HEK293 (cell line): ENCODE measurements around the gene HYDIN.

Source experiments
- CTCF ChIA-PET: fragments of 350-600 bp; formaldehyde crosslinking; extraction: SDS; loops from one replicate; lab custom pipeline; 2021; ENCODE audit warnings: antibody characterized with exemption; lab: Yijun Ruan, JAX
- POLR2A ChIA-PET: fragments of 300-600 bp; formaldehyde crosslinking; extraction: SDS; loops from one replicate; lab custom pipeline; 2020; ENCODE audit warnings: antibody characterized with exemption, inconsistent platforms; lab: Yijun Ruan, JAX
- H3K27ac ChIP-seq: fragments of 200-500 bp; sonication (Bioruptor generic); 2 replicates; pipeline ENCODE4 v1.5.1; 2014; ENCODE audit warnings: low read depth, low read length, control low read depth, inconsistent platforms; ENCODE audit errors: extremely low read depth
- H3K36me3 ChIP-seq, 2 experiments: fragments of 200-500 bp in 1 of 2; sonication (Bioruptor generic) in 1 of 2; 1 replicate in 1 of 2; 2 replicates in 1 of 2; pipeline ENCODE4 v1.5.1; 2014 to 2017; ENCODE audit warnings: inconsistent platforms in 2 of 2, low read length in 2 of 2; ENCODE audit not compliant: control insufficient read depth in 2 of 2, insufficient read depth in 1 of 2
- H3K4me1 ChIP-seq: fragments of 200-500 bp; sonication (Bioruptor generic); 2 replicates; pipeline ENCODE4 v1.5.1; 2014; ENCODE audit warnings: mild to moderate bottlenecking, low read length, inconsistent platforms; ENCODE audit not compliant: control insufficient read depth, insufficient read depth
- H3K4me3 ChIP-seq: 2 replicates; pipeline ENCODE4 v1.5.1; 2011; ENCODE audit warnings: low read depth, mild to moderate bottlenecking, control low read depth, low read length, moderate library complexity
- H3K9me3 ChIP-seq: fragments of 200-500 bp; sonication (Bioruptor generic); 2 replicates; pipeline ENCODE4 v1.5.1; 2014; ENCODE audit warnings: low read depth, low read length, inconsistent platforms; ENCODE audit not compliant: control insufficient read depth, insufficient read depth
- AEBP2 ChIP-seq: fragments of 450-650 bp; formaldehyde crosslinking; IDR thresholded peaks from 2 replicates; pipeline ENCODE4 v1.5.1; 2016; ENCODE audit warnings: missing biosample characterization, missing genetic modification characterization, borderline replicate concordance
- GFI1B ChIP-seq: fragments of 450-650 bp; formaldehyde crosslinking; IDR thresholded peaks from 2 replicates; pipeline ENCODE4 v1.5.1; 2016; ENCODE audit warnings: missing biosample characterization, missing genetic modification characterization
- GLI2 ChIP-seq: fragments of 450-650 bp; formaldehyde crosslinking; IDR thresholded peaks from 2 replicates; pipeline ENCODE4; 2017; ENCODE audit warnings: missing biosample characterization, missing genetic modification characterization, low read depth, borderline replicate concordance
- KLF7 ChIP-seq: fragments of 450-650 bp; formaldehyde crosslinking; IDR thresholded peaks from 2 replicates; pipeline ENCODE4 v1.5.1; 2016; ENCODE audit warnings: missing biosample characterization, missing genetic modification characterization, borderline replicate concordance
- OSR2 ChIP-seq: fragments of 450-650 bp; formaldehyde crosslinking; IDR thresholded peaks from 2 replicates; pipeline ENCODE4 v1.5.1; 2016; ENCODE audit warnings: missing biosample characterization, missing genetic modification characterization
- PRDM1 ChIP-seq: fragments of 450-650 bp; formaldehyde crosslinking; IDR thresholded peaks from 2 replicates; pipeline ENCODE4; 2016; ENCODE audit warnings: missing biosample characterization, missing genetic modification characterization
- SALL2 ChIP-seq: fragments of 450-650 bp; formaldehyde crosslinking; IDR thresholded peaks from 2 replicates; pipeline ENCODE4 v1.5.0; 2017; ENCODE audit warnings: missing biosample characterization, mild to moderate bottlenecking, missing genetic modification characterization, borderline replicate concordance
- SCRT1 ChIP-seq: fragments of 450-650 bp; formaldehyde crosslinking; IDR thresholded peaks from 2 replicates; pipeline ENCODE4 v1.5.1; 2016; ENCODE audit warnings: missing biosample characterization, missing genetic modification characterization, borderline replicate concordance
- TCF7L2 ChIP-seq: IDR thresholded peaks from 2 replicates; pipeline ENCODE4 v1.6.1; 2011; ENCODE audit warnings: low read depth, mild to moderate bottlenecking, inconsistent platforms, low read length, moderate library complexity, borderline replicate concordance
- ZBTB48 ChIP-seq: fragments of 450-650 bp; formaldehyde crosslinking; IDR thresholded peaks from 2 replicates; pipeline ENCODE4 v1.5.1; 2016; ENCODE audit warnings: missing biosample characterization, missing genetic modification characterization
- ZFP3 ChIP-seq: fragments of 450-650 bp; formaldehyde crosslinking; IDR thresholded peaks from 2 replicates; pipeline ENCODE4 v1.5.1; 2016; ENCODE audit warnings: low read depth, missing biosample characterization, missing genetic modification characterization
- ZNF10 ChIP-seq: fragments of 450-650 bp; formaldehyde crosslinking; IDR thresholded peaks from 2 replicates; pipeline ENCODE4 v1.5.1; 2017; ENCODE audit warnings: missing biosample characterization, missing genetic modification characterization
- ZNF114 ChIP-seq: fragments of 450-650 bp; formaldehyde crosslinking; IDR thresholded peaks from 2 replicates; pipeline ENCODE4 v1.5.0; 2017; ENCODE audit warnings: missing biosample characterization, missing genetic modification characterization
- ZNF16 ChIP-seq: fragments of 450-650 bp; formaldehyde crosslinking; IDR thresholded peaks from 2 replicates; pipeline ENCODE4 v1.5.1; 2016; ENCODE audit warnings: low read depth, missing biosample characterization, missing genetic modification characterization
- ZNF174 ChIP-seq: fragments of 450-650 bp; formaldehyde crosslinking; IDR thresholded peaks from 2 replicates; pipeline ENCODE4 v1.5.0; 2017; ENCODE audit warnings: missing biosample characterization, mild to moderate bottlenecking, missing genetic modification characterization
- ZNF211 ChIP-seq: fragments of 450-650 bp; formaldehyde crosslinking; IDR thresholded peaks from 2 replicates; pipeline ENCODE4 v1.5.1; 2016; ENCODE audit warnings: low read depth, missing biosample characterization, missing genetic modification characterization
- ZNF214 ChIP-seq: fragments of 450-650 bp; formaldehyde crosslinking; IDR thresholded peaks from 2 replicates; pipeline ENCODE4 v1.5.1; 2017; ENCODE audit warnings: missing biosample characterization, mild to moderate bottlenecking, missing genetic modification characterization, borderline replicate concordance
- ZNF24 ChIP-seq: fragments of 450-650 bp; formaldehyde crosslinking; IDR thresholded peaks from 2 replicates; pipeline ENCODE4 v1.5.1; 2016; ENCODE audit warnings: missing biosample characterization, missing genetic modification characterization
- ZNF266 ChIP-seq: fragments of 450-650 bp; formaldehyde crosslinking; IDR thresholded peaks from 2 replicates; pipeline ENCODE4 v1.5.1; 2016; ENCODE audit warnings: missing biosample characterization, missing genetic modification characterization, low read depth
- ZNF302 ChIP-seq: fragments of 450-650 bp; formaldehyde crosslinking; IDR thresholded peaks from 2 replicates; pipeline ENCODE4 v1.5.1; 2016; ENCODE audit warnings: missing biosample characterization, missing genetic modification characterization, low read depth
- ZNF350 ChIP-seq: fragments of 450-650 bp; formaldehyde crosslinking; IDR thresholded peaks from 2 replicates; pipeline ENCODE4 v1.5.0; 2017; ENCODE audit warnings: missing biosample characterization, mild to moderate bottlenecking, missing genetic modification characterization
- ZNF394 ChIP-seq: fragments of 450-650 bp; formaldehyde crosslinking; IDR thresholded peaks from 2 replicates; pipeline ENCODE4 v1.5.1; 2016; ENCODE audit warnings: missing biosample characterization, missing genetic modification characterization, mild to moderate bottlenecking, moderate library complexity, borderline replicate concordance
- ZNF473 ChIP-seq: fragments of 450-650 bp; formaldehyde crosslinking; IDR thresholded peaks from 2 replicates; pipeline ENCODE4 v1.5.1; 2017; ENCODE audit warnings: missing biosample characterization, missing genetic modification characterization
- ZNF514 ChIP-seq: fragments of 450-650 bp; formaldehyde crosslinking; IDR thresholded peaks from 2 replicates; pipeline ENCODE4 v1.5.1; 2016; ENCODE audit warnings: missing biosample characterization, missing genetic modification characterization
- ZNF560 ChIP-seq: fragments of 450-650 bp; formaldehyde crosslinking; IDR thresholded peaks from 2 replicates; pipeline ENCODE4 v1.5.1; 2017; ENCODE audit warnings: missing biosample characterization, missing genetic modification characterization, borderline replicate concordance
- ZNF596 ChIP-seq: fragments of 450-650 bp; IDR thresholded peaks from 2 replicates; pipeline ENCODE4 v1.5.0; 2018; ENCODE audit warnings: missing biosample characterization, mild to moderate bottlenecking, missing genetic modification characterization, moderate library complexity
- ZNF626 ChIP-seq: fragments of 450-650 bp; sonication (Bioruptor Pico); formaldehyde crosslinking; IDR thresholded peaks from 2 replicates; pipeline ENCODE4 v1.5.1; 2018; ENCODE audit warnings: missing biosample characterization, missing genetic modification characterization, inconsistent platforms
- ZNF645 ChIP-seq: fragments of 450-650 bp; formaldehyde crosslinking; IDR thresholded peaks from 2 replicates; pipeline ENCODE4; 2016; ENCODE audit warnings: missing biosample characterization, missing genetic modification characterization
- ZNF701 ChIP-seq: fragments of 450-650 bp; formaldehyde crosslinking; IDR thresholded peaks from 2 replicates; pipeline ENCODE4 v1.5.1; 2016; ENCODE audit warnings: missing biosample characterization, missing genetic modification characterization
- ZNF707 ChIP-seq: fragments of 450-650 bp; formaldehyde crosslinking; IDR thresholded peaks from 2 replicates; pipeline ENCODE4 v1.5.1; 2016; ENCODE audit warnings: missing biosample characterization, missing genetic modification characterization
- ZNF747 ChIP-seq: fragments of 450-650 bp; formaldehyde crosslinking; IDR thresholded peaks from 2 replicates; pipeline ENCODE4 v1.5.1; 2016; ENCODE audit warnings: missing biosample characterization, missing genetic modification characterization
- ZNF776 ChIP-seq: fragments of 450-650 bp; formaldehyde crosslinking; IDR thresholded peaks from 2 replicates; pipeline ENCODE4 v1.5.0; 2017; ENCODE audit warnings: missing biosample characterization, missing genetic modification characterization, borderline replicate concordance
- ZNF777 ChIP-seq: fragments of 450-650 bp; formaldehyde crosslinking; IDR thresholded peaks from 2 replicates; pipeline ENCODE4 v1.5.1; 2017; ENCODE audit warnings: missing biosample characterization, missing genetic modification characterization, borderline replicate concordance
- TF ChIP-seq, protein P1 (sequence below): fragments of 450-650 bp; formaldehyde crosslinking; IDR thresholded peaks from 2 replicates; pipeline ENCODE4 v1.5.1; 2016; ENCODE audit warnings: missing biosample characterization, missing genetic modification characterization

HYDIN gene

DNA sequence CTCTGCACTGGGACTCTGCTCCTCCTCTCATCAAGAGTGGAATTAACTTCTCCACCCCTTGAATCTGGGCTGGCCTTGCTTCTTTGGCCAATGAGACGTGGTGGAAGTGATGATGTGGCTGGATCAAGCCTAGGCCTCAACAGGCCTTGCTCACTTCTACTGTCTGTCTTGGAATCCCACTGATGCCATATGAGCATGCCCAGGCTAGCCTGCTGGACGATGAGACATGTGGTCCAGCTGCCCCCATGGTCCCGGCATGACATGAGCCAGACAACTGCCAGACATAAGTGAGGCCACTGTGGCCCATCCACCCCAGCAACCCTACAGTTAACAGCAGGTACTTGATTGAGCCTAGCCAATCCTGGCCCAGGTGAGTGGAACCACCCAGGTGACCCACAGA, 448.3 kb downstream of the HYDIN start:
- Histone ChIP-seq H3K4me3 (no peak overlapping the region), H3K36me3 (peaks cover 0 to 79% of the 10 kb centered on the region in 2 experiments; a peak in 1 of 3 replicates), H3K9me3 (no peaks in the 10 kb centered on the region), H3K27ac (no peak overlapping the region), H3K4me1 (no peaks in the 10 kb centered on the region)
- TF ChIP-seq PRDM1 (tag by site-specific recombination) (no peak), GLI2 (tag by site-specific recombination) (no peak), ZNF776 (tag by site-specific recombination) (no peak), SALL2 (tag by site-specific recombination) (no peak), ZFP3 (tag by site-specific recombination) (no peak), SCRT1 (tag by site-specific recombination) (no peak), ZNF596 (no peak), KLF7 (tag by site-specific recombination) (no peak), TCF7L2 (no peak), ZNF174 (tag by site-specific recombination) (no peak), ZNF707 (tag by site-specific recombination) (no peak), ZNF747 (no peak), ZNF645 (no peak), ZNF560 (tag by site-specific recombination) (no peak), ZNF394 (tag by site-specific recombination) (no peak), ZNF16 (no peak), ZNF214 (tag by site-specific recombination) (no peak), OSR2 (no peak), GFI1B (tag by site-specific recombination) (no peak)
- TF ChIP-seq, protein P1, sequence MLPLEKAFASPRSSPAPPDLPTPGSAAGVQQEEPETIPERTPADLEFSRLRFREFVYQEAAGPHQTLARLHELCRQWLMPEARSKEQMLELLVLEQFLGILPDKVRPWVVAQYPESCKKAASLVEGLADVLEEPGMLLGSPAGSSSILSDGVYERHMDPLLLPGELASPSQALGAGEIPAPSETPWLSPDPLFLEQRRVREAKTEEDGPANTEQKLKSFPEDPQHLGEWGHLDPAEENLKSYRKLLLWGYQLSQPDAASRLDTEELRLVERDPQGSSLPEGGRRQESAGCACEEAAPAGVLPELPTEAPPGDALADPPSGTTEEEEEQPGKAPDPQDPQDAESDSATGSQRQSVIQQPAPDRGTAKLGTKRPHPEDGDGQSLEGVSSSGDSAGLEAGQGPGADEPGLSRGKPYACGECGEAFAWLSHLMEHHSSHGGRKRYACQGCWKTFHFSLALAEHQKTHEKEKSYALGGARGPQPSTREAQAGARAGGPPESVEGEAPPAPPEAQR (tag by site-specific recombination): no peak
- CTCF ChIA-PET: interaction anchor here (1.0 kb wide), 1 partner anchor 11 kb away, joined by 3 read pairs; no protein-coding TSS in a partner anchor
- POLR2A ChIA-PET: no interaction called here

DNA sequence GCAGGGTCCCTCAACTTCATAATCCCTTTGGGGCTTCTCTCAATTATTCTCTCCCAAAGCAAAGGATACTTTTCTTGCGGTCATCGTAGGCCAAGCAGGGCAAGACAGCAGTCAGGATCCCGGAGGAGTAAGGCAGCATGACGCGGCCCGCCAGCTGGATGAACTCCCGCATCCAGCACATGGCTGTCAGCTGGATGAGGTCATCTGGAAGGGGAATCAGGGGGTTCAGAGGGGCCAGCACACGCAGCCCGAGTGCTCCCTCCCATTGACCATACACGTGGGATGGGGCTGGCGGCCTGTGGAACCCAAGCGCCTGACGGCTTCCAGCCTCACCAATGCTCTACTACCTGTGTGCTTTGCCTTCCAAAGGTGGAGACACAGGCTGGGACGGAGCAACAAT, 448.7 kb downstream of the HYDIN start:
- no peak for TF ChIP-seq GFI1B (tag by site-specific recombination)
- no peak for TF ChIP-seq ZNF701
- no peak for TF ChIP-seq ZNF266 (tag by site-specific recombination)
- TF ChIP-seq ZNF473 (tag by site-specific recombination): no peak
- TF ChIP-seq ZNF302 (tag by site-specific recombination): no peak
- no peak for TF ChIP-seq ZNF626
- TF ChIP-seq ZNF777 (tag by site-specific recombination): no peak
- no peak for TF ChIP-seq ZNF114 (tag by site-specific recombination)
- no peak for TF ChIP-seq ZBTB48 (tag by site-specific recombination)
- no peak for TF ChIP-seq ZNF24
- TF ChIP-seq ZNF514: no peak
- no peak for TF ChIP-seq AEBP2 (tag by site-specific recombination)
- no peak for TF ChIP-seq ZNF211 (tag by site-specific recombination)
- TF ChIP-seq ZNF10: no peak
- no peak for TF ChIP-seq ZNF350 (tag by site-specific recombination)
- Histone ChIP-seq H3K4me3 (no peak overlapping the region), H3K4me1 (no peaks in the 10 kb centered on the region), H3K27ac (no peak overlapping the region), H3K9me3 (no peaks in the 10 kb centered on the region), H3K36me3 (peaks cover 0 to 80% of the 10 kb centered on the region in 2 experiments; a peak in 2 of 3 replicates)
- CTCF ChIA-PET: interaction anchor here (1.0 to 3.2 kb wide), 3 partner anchors 11 to 128 kb away, joined by 3 to 18 read pairs (median 4); no protein-coding TSS in a partner anchor
- POLR2A ChIA-PET: no interaction called here
